RWPE2 (cell line): Measurements from ENCODE around the gene SPRN.
A peak's percentile ranks its signal among the peaks of the same experiment; 100 is the strongest.

Experiments
- ATAC-seq: fragments of 200-7000 bp; cut with Tn5 transposase; 3 replicates; pipeline ENCODE4 v1.9.1; 2021; ENCODE audit warnings: low read depth
- DNase-seq: peaks from one replicate; pipeline ENCODE4 v3.0.0-alpha.2; 2020; ENCODE audit warnings: low spot score
- H3K27ac ChIP-seq: fragments of 450-650 bp; 2 replicates; pipeline ENCODE4 v1.5.1; 2017; ENCODE audit warnings: mild to moderate bottlenecking; ENCODE audit not compliant: poor library complexity, severe bottlenecking
- H3K27me3 ChIP-seq: fragments of 250-450 bp; sonication (Bioruptor Pico); 2 replicates; pipeline ENCODE4 v1.5.1; 2021; ENCODE audit warnings: mild to moderate bottlenecking, moderate library complexity; ENCODE audit not compliant: insufficient read depth, poor library complexity, severe bottlenecking
- H3K36me3 ChIP-seq: fragments of 250-450 bp; sonication (Bioruptor Pico); 2 replicates; pipeline ENCODE4 v1.5.1; 2020; ENCODE audit warnings: low read depth, mild to moderate bottlenecking, moderate library complexity
- H3K4me1 ChIP-seq: fragments of 250-450 bp; sonication (Bioruptor Pico); 2 replicates; pipeline ENCODE4 v1.5.1; 2021; ENCODE audit warnings: mild to moderate bottlenecking, moderate library complexity; ENCODE audit not compliant: insufficient read depth, poor library complexity, severe bottlenecking
- H3K4me3 ChIP-seq: fragments of 250-450 bp; sonication (Bioruptor Pico); 2 replicates; pipeline ENCODE4 v1.5.1; 2021; ENCODE audit warnings: mild to moderate bottlenecking, moderate library complexity; ENCODE audit not compliant: severe bottlenecking
- H3K9me3 ChIP-seq: fragments of 250-450 bp; sonication (Bioruptor Pico); 2 replicates; pipeline ENCODE4 v1.5.1; 2021; ENCODE audit warnings: mild to moderate bottlenecking, moderate library complexity; ENCODE audit not compliant: severe bottlenecking
- TF ChIP-seq, protein P1 (sequence below): fragments of 450-650 bp; IDR thresholded peaks from one replicate; pipeline ENCODE4 v1.5.1; 2017; ENCODE audit warnings: mild to moderate bottlenecking, moderate library complexity; ENCODE audit not compliant: poor library complexity, severe bottlenecking

The SPRN gene

DNA sequence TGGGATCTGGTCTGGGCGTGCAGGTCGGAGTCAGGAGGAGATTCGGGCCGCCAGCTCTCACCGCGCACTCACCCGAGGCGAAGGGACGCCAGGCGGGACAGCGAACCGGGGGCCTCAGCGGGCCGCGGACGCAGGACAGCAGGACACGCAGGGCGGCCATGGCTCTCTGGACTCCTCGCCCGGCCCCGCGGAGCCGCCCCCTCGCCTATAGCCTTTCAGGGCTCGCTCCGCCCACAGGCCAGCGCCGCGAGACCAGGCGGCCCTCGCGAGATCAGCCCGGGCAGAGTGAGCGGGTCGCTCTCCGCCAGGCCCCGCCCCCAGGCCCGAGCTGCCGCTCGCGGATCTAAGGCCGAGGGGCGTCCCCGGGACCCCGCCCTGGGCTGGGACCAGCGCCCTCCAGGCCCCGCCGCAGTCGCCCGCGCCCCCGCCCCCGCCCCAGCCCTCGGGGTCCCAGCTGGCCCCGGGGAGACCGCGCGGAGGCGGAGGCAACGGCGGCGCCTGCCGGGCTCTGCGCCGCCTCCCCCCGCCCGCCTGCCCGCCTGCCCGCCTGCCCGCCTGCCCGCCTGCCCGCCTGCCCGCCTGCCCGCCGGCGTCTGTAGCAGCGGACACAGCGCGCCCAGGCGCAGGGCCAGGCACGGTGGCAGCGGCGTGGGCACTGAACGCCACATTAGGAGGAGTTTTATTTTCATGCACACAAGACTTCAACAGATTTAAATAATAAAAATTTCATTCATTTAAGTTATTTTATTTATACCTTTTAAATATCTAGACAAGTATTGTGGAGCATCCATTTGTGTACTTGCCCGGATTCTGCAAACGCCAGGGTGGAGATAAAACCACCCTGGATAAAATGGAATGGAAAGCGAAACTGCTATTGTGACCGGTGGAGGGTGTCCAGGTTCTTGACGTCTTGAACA, 51.0 kb downstream of the SPRN start, which contains the start of gene ECHS1:
Gene ECHS1 (minus strand): TSS at position 181 of the 917 bp plus-strand sequence. CDS start 21 bp downstream, at position 160.
- Histone ChIP-seq H3K9me3 (no peaks in the 10 kb centered on the region), H3K4me1 (peaks cover 5% of the 10 kb centered on the region), H3K27ac (peak within 1 kb of the TSS; percentile 38), H3K4me3 (peak within 1 kb of the TSS; percentile 51), H3K27me3 (no peaks in the 10 kb centered on the region), H3K36me3 (peaks cover 7% of the 10 kb centered on the region)
- TF ChIP-seq, protein P1, sequence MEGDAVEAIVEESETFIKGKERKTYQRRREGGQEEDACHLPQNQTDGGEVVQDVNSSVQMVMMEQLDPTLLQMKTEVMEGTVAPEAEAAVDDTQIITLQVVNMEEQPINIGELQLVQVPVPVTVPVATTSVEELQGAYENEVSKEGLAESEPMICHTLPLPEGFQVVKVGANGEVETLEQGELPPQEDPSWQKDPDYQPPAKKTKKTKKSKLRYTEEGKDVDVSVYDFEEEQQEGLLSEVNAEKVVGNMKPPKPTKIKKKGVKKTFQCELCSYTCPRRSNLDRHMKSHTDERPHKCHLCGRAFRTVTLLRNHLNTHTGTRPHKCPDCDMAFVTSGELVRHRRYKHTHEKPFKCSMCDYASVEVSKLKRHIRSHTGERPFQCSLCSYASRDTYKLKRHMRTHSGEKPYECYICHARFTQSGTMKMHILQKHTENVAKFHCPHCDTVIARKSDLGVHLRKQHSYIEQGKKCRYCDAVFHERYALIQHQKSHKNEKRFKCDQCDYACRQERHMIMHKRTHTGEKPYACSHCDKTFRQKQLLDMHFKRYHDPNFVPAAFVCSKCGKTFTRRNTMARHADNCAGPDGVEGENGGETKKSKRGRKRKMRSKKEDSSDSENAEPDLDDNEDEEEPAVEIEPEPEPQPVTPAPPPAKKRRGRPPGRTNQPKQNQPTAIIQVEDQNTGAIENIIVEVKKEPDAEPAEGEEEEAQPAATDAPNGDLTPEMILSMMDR, result no peak
- DNase-seq (peak; percentile 91), ATAC-seq (peak; percentile 99)

- no peaks in the 10 kb centered on the region for H3K9me3 ChIP-seq
- DNase-seq, result no peak
- peaks cover 5% of the 10 kb centered on the region for H3K4me1 ChIP-seq
- TF ChIP-seq, protein P1, result no peak
- H3K27me3 ChIP-seq, result no peaks in the 10 kb centered on the region
- no peak for ATAC-seq
- peaks cover 12% of the 10 kb centered on the region for H3K36me3 ChIP-seq
- no peak overlapping the region for H3K4me3 ChIP-seq
- H3K27ac ChIP-seq, result no peak overlapping the region
Observed at GRCh38 chr10:133372507-133372906, 51.9 kb downstream of the SPRN start.
